GM12878 (cell line): ENCODE measurements around the gene ADAM29. TPM values are rescaled to one million over a fixed set of nuclear protein-coding genes. Genes with fewer than 3 reads are reported as not detected.

Experiments
- ATAC-seq: fragments of 200-7000 bp; cut with Tn5 transposase; 3 replicates; pipeline ENCODE4 v1.9.1; 2020; ENCODE audit warnings: mild to moderate bottlenecking, moderate library complexity
- BruUV-seq: library from RNA; stranded (reverse); fragments of 400-500 nt; replicated peaks from 2 replicates; lab custom pipeline; 2021; lab: Mats Ljungman, UMichigan
- CTCF ChIA-PET: fragments of 300-600 bp; sonication (Branson Sonifier 250); formaldehyde crosslinking; extraction: SDS; loops from one replicate; lab custom pipeline; 2021; ENCODE audit warnings: inconsistent platforms; lab: Yijun Ruan, JAX
- POLR2A ChIA-PET: fragments of 350-600 bp; formaldehyde crosslinking; extraction: SDS; loops from one replicate; lab custom pipeline; 2021; ENCODE audit warnings: inconsistent platforms; lab: Charles Lee
- RAD21 ChIA-PET: fragments of 300-600 bp; sonication (Branson Sonifier 250); formaldehyde crosslinking; loops from one replicate; lab custom pipeline; 2023; ENCODE audit warnings: antibody characterized with exemption; ENCODE audit not compliant: unreplicated experiment; lab: Charles Lee
- SMC1A ChIA-PET: fragments of 300-600 bp; sonication (Branson Sonifier 250); formaldehyde crosslinking; loops from one replicate; lab custom pipeline; 2023; ENCODE audit not compliant: unreplicated experiment, uncharacterized antibody; lab: Charles Lee
- DNase-seq: peaks from one replicate; pipeline ENCODE4 v3.0.0-alpha.2; 2011; ENCODE audit warnings: low read depth, low spot score
- FAIRE-seq: peaks from 3 replicates; lab custom pipeline; 2011; peaks lifted over from hg19 to GRCh38; lab: Jason Lieb, UNC
- H2AFZ ChIP-seq: 2 replicates; pipeline ENCODE4 v1.6.0; 2011; ENCODE audit warnings: low read depth, low read length, control low read depth; ENCODE audit not compliant: control insufficient read depth
- H3K27ac ChIP-seq: 2 replicates; pipeline ENCODE4 v1.5.1; 2011; ENCODE audit warnings: control low read depth; ENCODE audit not compliant: control insufficient read depth, insufficient read depth
- H3K27me3 ChIP-seq, 2 experiments: replicated peaks in 1 of 2; 2 replicates each; pipeline versions ENCODE4 v1.6.0 to v1.6.1; 2011; ENCODE audit warnings: low read length in 1 of 2; ENCODE audit not compliant: control insufficient read depth in 2 of 2, insufficient read depth in 2 of 2
- H3K36me3 ChIP-seq, 2 experiments: 2 replicates each; pipeline ENCODE4 v1.5.1; 2011; ENCODE audit warnings: low read length in 1 of 2; ENCODE audit not compliant: control insufficient read depth in 2 of 2, insufficient read depth in 2 of 2
- H3K4me1 ChIP-seq: 2 replicates; pipeline ENCODE4 v1.6.1; 2011; ENCODE audit warnings: mild to moderate bottlenecking, low read length, moderate library complexity, mixed read lengths; ENCODE audit not compliant: control insufficient read depth, insufficient read depth
- H3K4me2 ChIP-seq: 2 replicates; pipeline ENCODE4 v1.6.0; 2011; ENCODE audit warnings: control low read depth; ENCODE audit not compliant: control insufficient read depth, insufficient read depth
- H3K4me3 ChIP-seq: fragments of 200-600 bp; sonication (generic); 2 replicates; pipeline ENCODE4 v1.5.1; 2016
- H3K79me2 ChIP-seq: 2 replicates; pipeline ENCODE4 v1.6.0; 2011; ENCODE audit warnings: low read length; ENCODE audit not compliant: control insufficient read depth, insufficient read depth
- H3K9ac ChIP-seq: 2 replicates; pipeline ENCODE4 v1.8.0; 2011; ENCODE audit warnings: low read length, control low read depth, mixed read lengths; ENCODE audit not compliant: control insufficient read depth, insufficient read depth
- H3K9me3 ChIP-seq: replicated peaks from 3 replicates; pipeline ENCODE4 v1.5.1; 2011; ENCODE audit warnings: mild to moderate bottlenecking, low read length; ENCODE audit not compliant: control insufficient read depth, insufficient read depth
- H4K20me1 ChIP-seq: 2 replicates; pipeline ENCODE4 v1.6.0; 2011; ENCODE audit not compliant: control insufficient read depth, insufficient read depth
- CBX3 ChIP-seq: fragments of 200-600 bp; sonication (generic); IDR thresholded peaks from 2 replicates; pipeline ENCODE4 v1.6.1; 2016; ENCODE audit warnings: low read depth, borderline replicate concordance
- FOS ChIP-seq: IDR thresholded peaks from 3 replicates; pipeline ENCODE4 v1.6.1; 2011; ENCODE audit warnings: borderline replicate concordance; ENCODE audit not compliant: insufficient read length; ENCODE audit errors: extremely low read depth
- IKZF2 ChIP-seq, 2 experiments: fragments of 450-650 bp; IDR thresholded peaks; 2 replicates each; pipeline ENCODE4 v1.6.1; 2017; ENCODE audit warnings: mild to moderate bottlenecking in 2 of 2, moderate library complexity in 2 of 2
- JUND ChIP-seq: IDR thresholded peaks from 2 replicates; pipeline ENCODE4 v1.6.1; 2012; ENCODE audit warnings: low read depth, mild to moderate bottlenecking, low read length, improper control_type of control experiment, moderate library complexity
- LARP7 ChIP-seq: fragments of 450-650 bp; IDR thresholded peaks from 2 replicates; pipeline ENCODE4 v1.6.1; 2017; ENCODE audit warnings: mild to moderate bottlenecking
- NR2C1 ChIP-seq: fragments of 450-650 bp; IDR thresholded peaks from 2 replicates; pipeline ENCODE4 v1.6.1; 2017; ENCODE audit warnings: antibody characterized with exemption, mild to moderate bottlenecking, moderate library complexity
- PAX5 ChIP-seq: IDR thresholded peaks from 2 replicates; pipeline ENCODE4 v1.6.1; 2011; ENCODE audit warnings: low read depth, low read length, borderline replicate concordance
- RCOR1 ChIP-seq: conservative IDR thresholded peaks from 2 replicates; pipeline ENCODE4 v1.6.1; 2012; ENCODE audit warnings: low read depth, low read length, improper control_type of control experiment
- SMAD1 ChIP-seq: fragments of 450-650 bp; IDR thresholded peaks from 2 replicates; pipeline ENCODE4 v1.6.1; 2018; ENCODE audit warnings: mild to moderate bottlenecking, low read depth; ENCODE audit not compliant: partially characterized antibody
- WGBS: methylation state at CpG from one replicate; pipeline ENCODE4 v1.1.6; 2016; ENCODE audit warnings: low lambda C conversion rate; ENCODE audit not compliant: insufficient replicate concordance, insufficient coverage; ENCODE audit errors: missing lambda C conversion rate; 5-methylcytosine and 5-hydroxymethylcytosine counted together
- in situ Hi-C: fragments of 300-500 bp; cut with MboI; formaldehyde crosslinking; loops from 9 replicates; pipeline ENCODE4 v1.14.3; 2018; ENCODE audit warnings: mixed read lengths
- intact Hi-C: fragments of 100-400 bp; cut with micrococcal nuclease; formaldehyde crosslinking; loops from one replicate; pipeline ENCODE4 v1.14.2; 2022; ENCODE audit not compliant: unreplicated experiment
- polyA plus RNA-seq, 11 experiments: library from polyadenylated mRNA; depleted of rRNA in 4 of 11; unstranded in 6 of 11; stranded (reverse) in 5 of 11; fragments of >200 nt; fragmentation: Nextera tagmentation in 4 of 11; fragmentation: Illumina TruSeq in 1 of 11; extraction: Ambion mirVana in 4 of 11; extraction: Trizol in 1 of 11; gene quantifications; 1 replicate in 1 of 11; 2 replicates in 10 of 11; pipeline versions ENCODE4 v1.2.1 to v1.2.3, GENCODE V29; 2011 to 2016; ENCODE audit warnings: inconsistent platforms in 2 of 11, missing spikeins in 2 of 11, low read depth in 1 of 11
- total RNA-seq, 4 experiments: library from RNA; depleted of rRNA in 3 of 4; stranded (reverse); fragments of >200 nt in 3 of 4; fragmentation: Illumina TruSeq in 1 of 4; extraction: Trizol in 1 of 4; gene quantifications; 2 replicates each; pipeline versions ENCODE4 v1.2.1 to v1.2.3, GENCODE V29; 2013 to 2021
- TF ChIP-seq, protein P1 (sequence below): fragments of 150-350 bp; IDR thresholded peaks from 2 replicates; pipeline ENCODE4 v1.6.1; 2016; ENCODE audit warnings: low read depth, low read length
- TF ChIP-seq, protein P2 (sequence below): IDR thresholded peaks from 2 replicates; pipeline ENCODE4 v1.6.1; 2012; ENCODE audit warnings: low read depth, low read length, improper control_type of control experiment
- TF ChIP-seq, protein P3 (sequence below): fragments of 450-650 bp; IDR thresholded peaks from 2 replicates; pipeline ENCODE4 v1.6.1; 2016; ENCODE audit warnings: mild to moderate bottlenecking, moderate library complexity, borderline replicate concordance

ADAM29 gene
- total and polyA plus RNA-seq, 10 of the 15 experiments (the other 5 are each of a cell fraction or from before 2014, with no cell fraction given), result 0.04 to 0.20 (median 0.10) TPM; not detected in 7

DNA sequence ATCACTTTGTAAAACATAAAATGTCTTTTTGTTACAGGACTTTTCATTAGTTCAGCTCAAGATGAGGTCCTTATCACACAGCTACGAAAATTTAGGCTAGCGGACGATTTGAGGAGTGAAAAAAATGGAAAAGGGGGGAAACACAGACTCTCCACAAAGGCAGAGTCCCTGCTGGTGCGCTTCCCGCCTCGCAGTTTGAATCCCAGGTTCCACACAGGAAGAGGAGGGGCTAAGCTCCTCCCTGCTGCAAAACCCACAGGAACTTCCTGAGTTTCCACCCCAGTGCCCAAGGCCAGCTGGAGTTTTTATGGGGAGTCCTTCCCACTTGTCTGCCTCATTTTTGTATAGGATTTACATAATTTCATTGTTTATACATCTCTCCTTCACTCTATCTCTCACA, 11.2 kb downstream of the ADAM29 start:
- no peaks in the 10 kb centered on the region for H3K27me3 ChIP-seq
- peak overlapping the region; percentile 38; the same call in 1 of the 2 replicates for H3K4me2 ChIP-seq
- DNase-seq, result no peak
- ChIA-PET CTCF (interaction anchor here (0.7 to 1.9 kb wide), 3 partner anchors 53 to 126 kb away, joined by 3 to 6 read pairs (median 3); no protein-coding TSS in a partner anchor), SMC1A (interaction anchor here (1.2 to 3.7 kb wide), 8 partner anchors 10 to 125 kb away, joined by 4 to 34 read pairs (median 8); partner anchors contain the start of gene ADAM29), RAD21 (interaction anchor here (1.2 to 4.2 kb wide), 2 partner anchors 10 to 55 kb away, joined by 3 to 16 read pairs; partner anchors contain the start of gene ADAM29), POLR2A (interaction anchor here (0.6 to 1.7 kb wide), 3 partner anchors 12 to 235 kb away, joined by 3 to 7 read pairs (median 3); partner anchors contain the start of gene ADAM29)
- peak overlapping the region; percentile 89 for H3K27ac ChIP-seq
- peak; percentile 16 for ATAC-seq
- no peak for FAIRE-seq
- intact Hi-C loops (loop anchor here (2.0 kb wide), 1 partner anchor 55 kb away; no protein-coding TSS in a partner anchor), in situ Hi-C loops (loop anchor here (10.0 kb wide), 1 partner anchor 645 kb away; the partner anchor contains the start of genes CEP44 and FBXO8)
- peak overlapping the region; percentile 23; the same call in 1 of the 2 replicates for H2AFZ ChIP-seq
- WGBS, result 79% methylated on average over 6 of the region's 6 CpGs
- BruUV-seq, result no TSS peak
- no peaks in the 10 kb centered on the region for H3K9me3 ChIP-seq
- H3K36me3 ChIP-seq, result no peaks in the 10 kb centered on the region
- H3K79me2 ChIP-seq, result no peaks in the 10 kb centered on the region
- no peak overlapping the region; the same call in 1 of the 2 replicates for H3K9ac ChIP-seq
- H4K20me1 ChIP-seq, result no peaks in the 10 kb centered on the region
- H3K4me1 ChIP-seq, result peaks cover 13% of the 10 kb centered on the region
- H3K4me3 ChIP-seq, result 0 out of 2 replicates have a peak overlapping the region, but pooled peaks have one; percentile 24
- TF ChIP-seq JUND (no peak), NR2C1 (no peak), SMAD1 (no peak), LARP7 (no peak), CBX3 (no peak), PAX5 (no peak), RCOR1 (no peak), FOS (no peak), IKZF2 (IDR thresholded peaks at IDR 0.05) (peak in 1 of 2 experiments; percentile 17; a peak in 2 of 4 replicates)
- TF ChIP-seq, protein P1, sequence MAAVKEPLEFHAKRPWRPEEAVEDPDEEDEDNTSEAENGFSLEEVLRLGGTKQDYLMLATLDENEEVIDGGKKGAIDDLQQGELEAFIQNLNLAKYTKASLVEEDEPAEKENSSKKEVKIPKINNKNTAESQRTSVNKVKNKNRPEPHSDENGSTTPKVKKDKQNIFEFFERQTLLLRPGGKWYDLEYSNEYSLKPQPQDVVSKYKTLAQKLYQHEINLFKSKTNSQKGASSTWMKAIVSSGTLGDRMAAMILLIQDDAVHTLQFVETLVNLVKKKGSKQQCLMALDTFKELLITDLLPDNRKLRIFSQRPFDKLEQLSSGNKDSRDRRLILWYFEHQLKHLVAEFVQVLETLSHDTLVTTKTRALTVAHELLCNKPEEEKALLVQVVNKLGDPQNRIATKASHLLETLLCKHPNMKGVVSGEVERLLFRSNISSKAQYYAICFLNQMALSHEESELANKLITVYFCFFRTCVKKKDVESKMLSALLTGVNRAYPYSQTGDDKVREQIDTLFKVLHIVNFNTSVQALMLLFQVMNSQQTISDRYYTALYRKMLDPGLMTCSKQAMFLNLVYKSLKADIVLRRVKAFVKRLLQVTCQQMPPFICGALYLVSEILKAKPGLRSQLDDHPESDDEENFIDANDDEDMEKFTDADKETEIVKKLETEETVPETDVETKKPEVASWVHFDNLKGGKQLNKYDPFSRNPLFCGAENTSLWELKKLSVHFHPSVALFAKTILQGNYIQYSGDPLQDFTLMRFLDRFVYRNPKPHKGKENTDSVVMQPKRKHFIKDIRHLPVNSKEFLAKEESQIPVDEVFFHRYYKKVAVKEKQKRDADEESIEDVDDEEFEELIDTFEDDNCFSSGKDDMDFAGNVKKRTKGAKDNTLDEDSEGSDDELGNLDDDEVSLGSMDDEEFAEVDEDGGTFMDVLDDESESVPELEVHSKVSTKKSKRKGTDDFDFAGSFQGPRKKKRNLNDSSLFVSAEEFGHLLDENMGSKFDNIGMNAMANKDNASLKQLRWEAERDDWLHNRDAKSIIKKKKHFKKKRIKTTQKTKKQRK, result no peak
- TF ChIP-seq, protein P2, sequence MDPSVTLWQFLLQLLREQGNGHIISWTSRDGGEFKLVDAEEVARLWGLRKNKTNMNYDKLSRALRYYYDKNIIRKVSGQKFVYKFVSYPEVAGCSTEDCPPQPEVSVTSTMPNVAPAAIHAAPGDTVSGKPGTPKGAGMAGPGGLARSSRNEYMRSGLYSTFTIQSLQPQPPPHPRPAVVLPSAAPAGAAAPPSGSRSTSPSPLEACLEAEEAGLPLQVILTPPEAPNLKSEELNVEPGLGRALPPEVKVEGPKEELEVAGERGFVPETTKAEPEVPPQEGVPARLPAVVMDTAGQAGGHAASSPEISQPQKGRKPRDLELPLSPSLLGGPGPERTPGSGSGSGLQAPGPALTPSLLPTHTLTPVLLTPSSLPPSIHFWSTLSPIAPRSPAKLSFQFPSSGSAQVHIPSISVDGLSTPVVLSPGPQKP, result no peak
- TF ChIP-seq, protein P3, sequence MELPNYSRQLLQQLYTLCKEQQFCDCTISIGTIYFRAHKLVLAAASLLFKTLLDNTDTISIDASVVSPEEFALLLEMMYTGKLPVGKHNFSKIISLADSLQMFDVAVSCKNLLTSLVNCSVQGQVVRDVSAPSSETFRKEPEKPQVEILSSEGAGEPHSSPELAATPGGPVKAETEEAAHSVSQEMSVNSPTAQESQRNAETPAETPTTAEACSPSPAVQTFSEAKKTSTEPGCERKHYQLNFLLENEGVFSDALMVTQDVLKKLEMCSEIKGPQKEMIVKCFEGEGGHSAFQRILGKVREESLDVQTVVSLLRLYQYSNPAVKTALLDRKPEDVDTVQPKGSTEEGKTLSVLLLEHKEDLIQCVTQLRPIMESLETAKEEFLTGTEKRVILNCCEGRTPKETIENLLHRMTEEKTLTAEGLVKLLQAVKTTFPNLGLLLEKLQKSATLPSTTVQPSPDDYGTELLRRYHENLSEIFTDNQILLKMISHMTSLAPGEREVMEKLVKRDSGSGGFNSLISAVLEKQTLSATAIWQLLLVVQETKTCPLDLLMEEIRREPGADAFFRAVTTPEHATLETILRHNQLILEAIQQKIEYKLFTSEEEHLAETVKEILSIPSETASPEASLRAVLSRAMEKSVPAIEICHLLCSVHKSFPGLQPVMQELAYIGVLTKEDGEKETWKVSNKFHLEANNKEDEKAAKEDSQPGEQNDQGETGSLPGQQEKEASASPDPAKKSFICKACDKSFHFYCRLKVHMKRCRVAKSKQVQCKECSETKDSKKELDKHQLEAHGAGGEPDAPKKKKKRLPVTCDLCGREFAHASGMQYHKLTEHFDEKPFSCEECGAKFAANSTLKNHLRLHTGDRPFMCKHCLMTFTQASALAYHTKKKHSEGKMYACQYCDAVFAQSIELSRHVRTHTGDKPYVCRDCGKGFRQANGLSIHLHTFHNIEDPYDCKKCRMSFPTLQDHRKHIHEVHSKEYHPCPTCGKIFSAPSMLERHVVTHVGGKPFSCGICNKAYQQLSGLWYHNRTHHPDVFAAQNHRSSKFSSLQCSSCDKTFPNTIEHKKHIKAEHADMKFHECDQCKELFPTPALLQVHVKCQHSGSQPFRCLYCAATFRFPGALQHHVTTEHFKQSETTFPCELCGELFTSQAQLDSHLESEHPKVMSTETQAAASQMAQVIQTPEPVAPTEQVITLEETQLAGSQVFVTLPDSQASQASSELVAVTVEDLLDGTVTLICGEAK, result peak; percentile 61; the same call in 1 of the 2 replicates
